ENCODE measurements around the gene ZSCAN9.

Gene ZSCAN9

DNA sequence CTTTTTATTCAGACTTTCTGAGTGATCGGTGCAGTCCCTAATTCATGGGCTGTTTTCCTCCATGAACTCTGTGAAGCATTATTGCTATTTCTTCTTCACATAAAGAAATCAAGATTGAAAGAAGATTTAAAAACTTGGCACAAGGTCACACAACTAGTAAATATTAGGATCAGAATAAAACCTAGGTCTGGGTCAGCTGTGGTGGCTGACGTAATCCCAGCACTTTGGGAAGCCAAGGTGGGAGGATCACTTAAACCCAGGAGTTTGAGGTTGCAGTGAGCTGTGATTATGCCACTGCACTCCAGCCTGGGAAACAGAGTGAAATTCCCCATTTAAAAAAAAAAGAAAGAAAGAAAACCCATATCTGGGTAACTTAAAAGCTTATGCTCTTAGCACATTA lies 1.4 kb downstream of the ZSCAN9 start:
- Histone ChIP-seq H3K4me2 (ENCODE audit: low read length) (peak overlapping the region; percentile 88), H3K4me1 (ENCODE audit: control insufficient read depth, insufficient read depth, low read length) (peaks cover 12% of the 10 kb centered on the region), H3K9me3 (replicated peaks; ENCODE audit: low read length) (no peaks in the 10 kb centered on the region), H3K9ac (ENCODE audit: low read depth, low read length) (peak overlapping the region; percentile 92), H3K4me3 (ENCODE audit: low read length) (peak overlapping the region; percentile 96), H3K36me3 (ENCODE audit: insufficient read depth, low read length) (peaks cover 41% of the 10 kb centered on the region), H3K27me3 (ENCODE audit: control insufficient read depth, insufficient read depth, low read length) (peaks cover 7% of the 10 kb centered on the region)

GRCh38 chr6:28232785-28233184 lies 7.7 kb downstream of the ZSCAN9 start:
- H3K27me3 ChIP-seq (ENCODE audit: control insufficient read depth, insufficient read depth, low read length): no peaks in the 10 kb centered on the region
- H3K4me3 ChIP-seq (ENCODE audit: low read length): no peak overlapping the region
- no peak overlapping the region for H3K4me2 ChIP-seq (ENCODE audit: low read length)
- H3K9me3 ChIP-seq (replicated peaks; ENCODE audit: low read length): no peaks in the 10 kb centered on the region
- H3K4me1 ChIP-seq (ENCODE audit: control insufficient read depth, insufficient read depth, low read length): no peaks in the 10 kb centered on the region
- H3K36me3 ChIP-seq (ENCODE audit: insufficient read depth, low read length): peaks cover 61% of the 10 kb centered on the region
- H3K9ac ChIP-seq (ENCODE audit: low read depth, low read length): no peak overlapping the region

- no peaks in the 10 kb centered on the region for H3K9me3 ChIP-seq (replicated peaks; ENCODE audit: low read length)
- H3K36me3 ChIP-seq (ENCODE audit: insufficient read depth, low read length): peaks cover 38% of the 10 kb centered on the region
- no peaks in the 10 kb centered on the region for H3K4me1 ChIP-seq (ENCODE audit: control insufficient read depth, insufficient read depth, low read length)
- H3K9ac ChIP-seq (ENCODE audit: low read depth, low read length): no peak overlapping the region
- no peak overlapping the region for H3K4me2 ChIP-seq (ENCODE audit: low read length)
- H3K4me3 ChIP-seq (ENCODE audit: low read length): no peak overlapping the region
- no peaks in the 10 kb centered on the region for H3K27me3 ChIP-seq (ENCODE audit: control insufficient read depth, insufficient read depth, low read length)
These were observed 10.9 kb downstream of the ZSCAN9 start for GRCh38 chr6:28235912-28236452.

GRCh38 chr6:28239636-28240035 lies 14.6 kb downstream of the ZSCAN9 start:
- H3K9ac ChIP-seq (ENCODE audit: low read depth, low read length): no peak overlapping the region
- H3K9me3 ChIP-seq (replicated peaks; ENCODE audit: low read length): no peaks in the 10 kb centered on the region
- no peaks in the 10 kb centered on the region for H3K27me3 ChIP-seq (ENCODE audit: control insufficient read depth, insufficient read depth, low read length)

DNA sequence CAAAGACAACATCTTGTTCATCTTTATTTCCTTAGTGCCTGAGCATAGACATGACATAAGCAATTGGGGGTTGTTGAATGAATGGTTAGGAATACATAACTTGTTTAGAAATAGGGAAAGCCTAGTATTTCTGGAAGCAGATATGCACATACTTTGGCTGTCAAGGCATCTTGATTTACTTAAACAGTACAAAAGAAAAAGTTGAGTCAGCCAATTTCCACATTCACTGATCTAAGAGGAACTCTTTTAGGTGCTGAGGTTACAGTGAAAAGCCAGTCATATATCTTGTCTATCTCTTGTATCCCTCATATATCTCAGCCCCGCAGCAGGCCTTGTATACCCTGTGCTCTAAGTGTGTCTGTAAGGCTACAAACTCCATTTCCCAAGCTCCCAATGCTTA lies 15.4 kb downstream of the ZSCAN9 start:
- Histone ChIP-seq H3K9ac (ENCODE audit: low read depth, low read length) (no peak overlapping the region), H3K4me3 (ENCODE audit: low read length) (no peak overlapping the region), H3K36me3 (ENCODE audit: insufficient read depth, low read length) (peaks cover 20% of the 10 kb centered on the region), H3K4me2 (ENCODE audit: low read length) (no peak overlapping the region), H3K27me3 (ENCODE audit: control insufficient read depth, insufficient read depth, low read length) (no peaks in the 10 kb centered on the region), H3K9me3 (replicated peaks; ENCODE audit: low read length) (no peaks in the 10 kb centered on the region), H3K4me1 (ENCODE audit: control insufficient read depth, insufficient read depth, low read length) (no peaks in the 10 kb centered on the region)

More at GRCh38 chr6:28239636-28240035, 14.6 kb downstream of the ZSCAN9 start:
- H3K4me1 ChIP-seq (ENCODE audit: control insufficient read depth, insufficient read depth, low read length): no peaks in the 10 kb centered on the region
- no peak overlapping the region for H3K4me2 ChIP-seq (ENCODE audit: low read length)
- no peak overlapping the region for H3K4me3 ChIP-seq (ENCODE audit: low read length)
- H3K36me3 ChIP-seq (ENCODE audit: insufficient read depth, low read length): peaks cover 12% of the 10 kb centered on the region

- H3K4me3 ChIP-seq (ENCODE audit: low read length): no peak overlapping the region
- H3K9ac ChIP-seq (ENCODE audit: low read depth, low read length): no peak overlapping the region
These were observed 18.9 kb downstream of the ZSCAN9 start for GRCh38 chr6:28243946-28244345.

DNA sequence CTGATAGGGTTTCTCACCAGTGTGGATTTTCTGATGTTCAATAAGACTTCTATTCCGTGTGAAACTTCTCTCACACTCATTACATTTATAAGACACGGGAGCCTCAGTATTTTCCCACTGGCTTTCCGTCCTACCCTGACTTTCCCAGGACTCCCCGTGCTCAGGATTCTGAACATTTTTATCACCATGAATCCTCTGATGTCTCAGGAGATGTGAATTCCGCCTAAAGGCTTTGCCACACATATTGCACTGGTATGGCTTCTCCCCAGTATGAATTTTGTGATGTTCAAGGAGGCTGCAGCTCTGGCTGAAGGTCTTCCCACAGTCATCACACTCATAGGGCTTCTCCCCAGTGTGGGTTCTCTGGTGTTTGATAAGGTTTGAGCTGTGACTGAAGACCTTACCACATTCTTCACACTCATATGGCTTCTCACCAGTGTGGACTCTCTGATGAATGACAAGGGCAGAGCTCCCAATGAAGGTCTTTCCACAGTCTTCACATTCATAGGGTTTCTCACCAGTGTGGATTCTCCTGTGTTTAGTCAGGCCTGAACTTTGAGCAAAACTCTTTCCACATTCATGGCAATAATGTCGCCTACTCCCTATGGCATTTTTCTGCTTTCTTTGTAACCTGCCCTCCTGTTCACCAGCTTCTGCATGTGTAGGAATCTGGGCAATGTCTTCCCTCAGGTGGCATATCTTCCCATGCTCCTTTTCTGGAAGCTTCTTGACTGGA lies 20.3 kb downstream of the ZSCAN9 start:
- Histone ChIP-seq H3K4me1 (ENCODE audit: control insufficient read depth, insufficient read depth, low read length) (peaks cover 2% of the 10 kb centered on the region), H3K4me3 (ENCODE audit: low read length) (no peak overlapping the region), H3K4me2 (ENCODE audit: low read length) (no peak overlapping the region), H3K36me3 (ENCODE audit: insufficient read depth, low read length) (peaks cover 37% of the 10 kb centered on the region), H3K27me3 (ENCODE audit: control insufficient read depth, insufficient read depth, low read length) (no peaks in the 10 kb centered on the region), H3K9ac (ENCODE audit: low read depth, low read length) (no peak overlapping the region), H3K9me3 (replicated peaks; ENCODE audit: low read length) (no peaks in the 10 kb centered on the region)

More at GRCh38 chr6:28243946-28244345, 18.9 kb downstream of the ZSCAN9 start:
- no peaks in the 10 kb centered on the region for H3K4me1 ChIP-seq (ENCODE audit: control insufficient read depth, insufficient read depth, low read length)
- no peaks in the 10 kb centered on the region for H3K27me3 ChIP-seq (ENCODE audit: control insufficient read depth, insufficient read depth, low read length)
- H3K4me2 ChIP-seq (ENCODE audit: low read length): no peak overlapping the region
- H3K36me3 ChIP-seq (ENCODE audit: insufficient read depth, low read length): peaks cover 33% of the 10 kb centered on the region
- no peaks in the 10 kb centered on the region for H3K9me3 ChIP-seq (replicated peaks; ENCODE audit: low read length)

DNA sequence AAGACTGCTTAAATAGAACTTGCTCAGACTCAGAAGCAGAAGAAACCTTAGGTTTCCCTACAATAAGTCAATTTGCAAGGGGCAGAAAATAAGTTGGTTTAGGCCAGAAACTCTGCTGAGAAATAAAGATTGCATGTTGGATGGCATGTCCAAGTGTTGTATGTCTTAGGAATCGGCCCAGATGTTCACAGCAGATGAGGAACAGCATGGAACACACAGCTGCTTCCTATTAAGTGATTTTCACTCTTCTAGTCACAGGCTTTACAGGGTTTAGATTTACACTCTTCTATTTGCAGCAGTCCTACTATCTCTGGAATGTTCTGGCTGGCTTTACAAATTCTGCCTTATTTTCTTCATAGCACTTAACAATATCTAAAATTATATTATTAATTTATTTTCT lies 23.8 kb downstream of the ZSCAN9 start:
- Histone ChIP-seq H3K36me3 (ENCODE audit: insufficient read depth, low read length) (peaks cover 37% of the 10 kb centered on the region), H3K4me3 (ENCODE audit: low read length) (no peak overlapping the region), H3K27me3 (ENCODE audit: control insufficient read depth, insufficient read depth, low read length) (no peaks in the 10 kb centered on the region), H3K9me3 (replicated peaks; ENCODE audit: low read length) (no peaks in the 10 kb centered on the region), H3K4me2 (ENCODE audit: low read length) (no peak overlapping the region), H3K4me1 (ENCODE audit: control insufficient read depth, insufficient read depth, low read length) (peaks cover 18% of the 10 kb centered on the region), H3K9ac (ENCODE audit: low read depth, low read length) (no peak overlapping the region)

DNA sequence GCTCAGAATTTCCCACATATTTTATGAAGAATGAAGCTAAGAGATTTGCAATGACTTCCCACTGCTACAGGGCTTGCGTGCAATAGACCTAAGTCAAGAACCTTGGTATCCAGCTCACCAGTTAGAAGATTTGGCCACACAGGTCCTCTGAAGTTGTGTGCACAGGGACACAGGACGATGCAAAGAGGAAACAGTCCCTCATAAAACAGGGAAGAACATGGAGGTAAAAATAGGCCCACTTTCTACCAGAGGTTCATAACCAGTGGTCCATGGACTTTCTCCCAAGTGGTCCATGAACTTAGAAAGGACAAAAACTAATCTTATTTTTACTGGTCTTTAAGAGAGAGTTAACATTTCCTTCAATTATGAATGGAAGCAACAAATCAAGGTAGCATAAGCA lies 25.7 kb downstream of the ZSCAN9 start:
- H3K4me2 ChIP-seq (ENCODE audit: low read length): peak overlapping the region; percentile 92
- H3K36me3 ChIP-seq (ENCODE audit: insufficient read depth, low read length): peaks cover 19% of the 10 kb centered on the region
- H3K9me3 ChIP-seq (replicated peaks; ENCODE audit: low read length): no peaks in the 10 kb centered on the region
- peak overlapping the region; percentile 87 for H3K4me3 ChIP-seq (ENCODE audit: low read length)
- peaks cover 18% of the 10 kb centered on the region for H3K4me1 ChIP-seq (ENCODE audit: control insufficient read depth, insufficient read depth, low read length)
- peak overlapping the region; percentile 87 for H3K9ac ChIP-seq (ENCODE audit: low read depth, low read length)
- no peaks in the 10 kb centered on the region for H3K27me3 ChIP-seq (ENCODE audit: control insufficient read depth, insufficient read depth, low read length)

GRCh38 chr6:28251661-28252008 lies 26.6 kb downstream of the ZSCAN9 start:
- Histone ChIP-seq H3K4me3 (ENCODE audit: low read length) (peak overlapping the region; percentile 87), H3K27me3 (ENCODE audit: control insufficient read depth, insufficient read depth, low read length) (no peaks in the 10 kb centered on the region), H3K4me1 (ENCODE audit: control insufficient read depth, insufficient read depth, low read length) (peaks cover 18% of the 10 kb centered on the region), H3K4me2 (ENCODE audit: low read length) (peak overlapping the region; percentile 92), H3K36me3 (ENCODE audit: insufficient read depth, low read length) (peaks cover 13% of the 10 kb centered on the region), H3K9me3 (replicated peaks; ENCODE audit: low read length) (no peaks in the 10 kb centered on the region), H3K9ac (ENCODE audit: low read depth, low read length) (peak overlapping the region; percentile 87)

DNA sequence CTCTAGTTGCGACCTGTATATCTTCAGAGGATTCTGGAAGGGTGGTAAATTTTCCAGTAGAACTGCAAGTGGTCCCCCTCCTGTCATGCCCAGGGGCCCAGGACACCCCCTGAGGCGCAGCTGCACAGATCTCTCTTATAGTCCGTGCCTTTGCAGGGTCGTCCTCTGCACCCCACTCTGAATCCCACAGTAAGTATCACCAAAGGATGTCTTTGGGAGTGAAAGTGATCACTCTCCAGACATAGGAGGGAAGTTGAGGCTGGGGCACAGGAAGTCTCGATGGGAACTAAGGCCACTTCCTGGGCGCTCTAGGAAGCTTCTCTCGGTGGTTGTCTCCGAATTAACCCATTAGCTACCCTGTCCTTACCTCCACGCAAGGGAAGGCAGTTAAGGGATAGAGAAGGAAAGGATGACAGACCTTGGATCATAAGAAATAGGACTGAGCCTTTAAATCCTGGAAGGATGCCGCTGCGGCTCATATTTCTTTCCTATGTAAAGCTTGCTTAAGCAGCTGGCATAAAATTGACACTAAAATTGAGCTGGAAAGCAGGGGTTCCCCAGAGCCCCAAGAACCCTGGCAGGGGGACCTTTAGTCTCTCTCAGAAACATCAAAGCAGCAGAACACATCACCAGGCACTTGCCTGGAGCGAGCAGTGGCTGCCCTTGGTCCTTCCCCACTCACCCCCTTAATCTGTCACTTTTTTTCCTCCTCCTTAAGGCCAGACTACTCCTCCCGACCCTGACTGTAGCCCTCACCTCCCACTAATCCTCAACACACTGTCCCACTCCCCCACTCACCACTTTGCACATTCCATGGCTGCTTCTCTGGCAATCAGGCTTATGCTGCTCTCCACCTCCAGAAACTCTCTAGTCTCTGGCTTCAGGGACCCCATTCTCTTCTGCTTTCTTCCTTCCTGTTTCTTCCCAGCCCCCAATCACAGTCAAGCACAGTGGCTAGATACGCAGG lies 27.2 kb downstream of the ZSCAN9 start, which contains the start of gene ZKSCAN4:
TSS of gene ZKSCAN4 (minus strand) at position 261 of the 967 bp plus-strand sequence. CDS start 289 bp downstream, outside the sequence.
- H3K4me3 ChIP-seq (ENCODE audit: low read length): peak within 1 kb of the TSS; percentile 87
- H3K4me2 ChIP-seq (ENCODE audit: low read length): peak within 1 kb of the TSS; percentile 92
- H3K36me3 ChIP-seq (ENCODE audit: insufficient read depth, low read length): peaks cover 10% of the 10 kb centered on the region
- H3K9me3 ChIP-seq (replicated peaks; ENCODE audit: low read length): no peaks in the 10 kb centered on the region
- no peaks in the 10 kb centered on the region for H3K27me3 ChIP-seq (ENCODE audit: control insufficient read depth, insufficient read depth, low read length)
- H3K9ac ChIP-seq (ENCODE audit: low read depth, low read length): peak within 1 kb of the TSS; percentile 87
- H3K4me1 ChIP-seq (ENCODE audit: control insufficient read depth, insufficient read depth, low read length): peaks cover 18% of the 10 kb centered on the region

All from skeletal muscle satellite cell (primary cell).